ENCODE data around the gene ZBTB38. TPM values are rescaled to one million over a fixed set of nuclear protein-coding genes. Genes with fewer than 3 reads are reported as not detected.

ZBTB38 gene
- total RNA-seq, 4 donors from 2014 or later, result 143 to 185 (median 165) TPM

GRCh38 chr3:141412087-141412935 lies 44.0 kb downstream of the ZBTB38 start:
- H3K9me3 ChIP-seq, result no peaks in the 10 kb centered on the region
- H3K27ac ChIP-seq, result peak overlapping the region; percentile 86 to 98 (median 93)
- intact Hi-C loops (cut with DNase I), result no loop called here
- no peaks in the 10 kb centered on the region for H3K27me3 ChIP-seq
- no peak overlapping the region for H3K4me3 ChIP-seq (replicated peaks in 1 of 3)
- whole genome bisulfite sequencing, 2 donors, result 11 to 20% methylated on average over 10 of the region's 10 CpGs
- peaks cover 64 to 74% of the 10 kb centered on the region in 2 donors for H3K4me1 ChIP-seq
- peak in 1 of 2 donors; percentile 46 for TF ChIP-seq POLR2A (IDR thresholded peaks at IDR 0.05)
- no peak for TF ChIP-seq CTCF (IDR thresholded peaks at IDR 0.05)
- H3K36me3 ChIP-seq, result peaks cover 0 to 5% of the 10 kb centered on the region in 2 donors
- peak; percentile 65 to 67 for DNase-seq

GRCh38 chr3:141412936-141413354 lies 44.6 kb downstream of the ZBTB38 start:
- Histone ChIP-seq H3K4me3 (replicated peaks in 1 of 3) (no peak overlapping the region), H3K9me3 (no peaks in the 10 kb centered on the region), H3K4me1 (peaks cover 64 to 74% of the 10 kb centered on the region in 2 donors), H3K36me3 (peaks cover 0 to 5% of the 10 kb centered on the region in 2 donors), H3K27me3 (no peaks in the 10 kb centered on the region), H3K27ac (peak overlapping the region; percentile 86 to 98 (median 93))
- 37 to 53% methylated on average over 11 of the region's 11 CpGs for WGBS, 2 donors
- DNase-seq, result peak; percentile 83 to 90
- TF ChIP-seq POLR2A (IDR thresholded peaks at IDR 0.05), result peak in 1 of 2 donors; percentile 62
- no peak for TF ChIP-seq CTCF (IDR thresholded peaks at IDR 0.05)
- intact Hi-C loops (cut with DNase I), result no loop called here

GRCh38 chr3:141413391-141413790 lies 45.1 kb downstream of the ZBTB38 start:
- TF ChIP-seq CTCF (IDR thresholded peaks at IDR 0.05) (no peak), POLR2A (IDR thresholded peaks at IDR 0.05) (no peak)
- H3K36me3 ChIP-seq, result peaks cover 0 to 5% of the 10 kb centered on the region in 2 donors
- H3K4me1 ChIP-seq, result peaks cover 64 to 74% of the 10 kb centered on the region in 2 donors
- H3K27ac ChIP-seq, result peak overlapping the region; percentile 86 to 98 (median 93)
- no peak for DNase-seq
- intact Hi-C loops (cut with DNase I), result no loop called here
- no peak overlapping the region for H3K4me3 ChIP-seq (replicated peaks in 1 of 3)
- H3K9me3 ChIP-seq, result no peaks in the 10 kb centered on the region
- WGBS, 2 donors, result 76 to 87% methylated on average over 3 of the region's 3 CpGs
- H3K27me3 ChIP-seq, result no peaks in the 10 kb centered on the region

- intact Hi-C loops (cut with DNase I), result no loop called here
- Histone ChIP-seq H3K27me3 (no peaks in the 10 kb centered on the region), H3K36me3 (peaks cover 0 to 5% of the 10 kb centered on the region in 2 donors), H3K4me3 (replicated peaks in 1 of 3) (no peak overlapping the region), H3K4me1 (peaks cover 61 to 71% of the 10 kb centered on the region in 2 donors), H3K27ac (peak overlapping the region; percentile 86 to 98 (median 93)), H3K9me3 (no peaks in the 10 kb centered on the region)
- DNase-seq, result peak; percentile 64 to 82
- 55 to 79% methylated on average over 10 to 11 of the region's 11 CpGs for WGBS, 2 donors
- TF ChIP-seq CTCF (IDR thresholded peaks at IDR 0.05), result no peak
- no peak for TF ChIP-seq POLR2A (IDR thresholded peaks at IDR 0.05)
Measured at GRCh38 chr3:141413801-141414689, 45.7 kb downstream of the ZBTB38 start.

Data from thyroid gland (tissue), 4 donors.